Right lobe of liver (tissue), 4 donors: ENCODE data around the gene EPO.

Source experiments
- CTCF ChIP-seq, 4 donors: fragments of 200-600 bp in 3 of 4; fragments of 450-650 bp in 1 of 4; IDR thresholded peaks; one replicate each; pipeline versions ENCODE4 v1.5.1 to v1.8.0; 2016 to 2022; ENCODE audit warnings: antibody characterized with exemption in 4 of 4, mild to moderate bottlenecking in 2 of 4
- POLR2A ChIP-seq: fragments of 450-650 bp; IDR thresholded peaks from one replicate; pipeline ENCODE4 v1.6.1; 2017; ENCODE audit warnings: antibody characterized with exemption, mild to moderate bottlenecking
- donor health status: DM: no; HTN: no; CAD: no.
- donor health status: DM: no; HTN: no; CAD: no.
- donor health status: DM: no; HTN: yes; CAD: no.

GRCh38 chr7:100687261-100687660 is 33.0 kb upstream of the EPO start:
- TF ChIP-seq CTCF (IDR thresholded peaks at IDR 0.05), result no peak
- no peak for TF ChIP-seq POLR2A
